K562 treated with DMSO at 1 percent for 12 hours (cell line): ENCODE measurements around the gene ITGB7. TPM values are rescaled to one million over a fixed set of nuclear protein-coding genes. Genes with fewer than 3 reads are reported as not detected.

Experiments used
- total RNA-seq: library from RNA; unstranded; fragments of 300-600 nt; gene quantifications from 2 replicates; pipeline ENCODE4 v1.2.3, GENCODE V29; 2022; ENCODE audit not compliant: insufficient read depth

The ITGB7 gene, protein sequence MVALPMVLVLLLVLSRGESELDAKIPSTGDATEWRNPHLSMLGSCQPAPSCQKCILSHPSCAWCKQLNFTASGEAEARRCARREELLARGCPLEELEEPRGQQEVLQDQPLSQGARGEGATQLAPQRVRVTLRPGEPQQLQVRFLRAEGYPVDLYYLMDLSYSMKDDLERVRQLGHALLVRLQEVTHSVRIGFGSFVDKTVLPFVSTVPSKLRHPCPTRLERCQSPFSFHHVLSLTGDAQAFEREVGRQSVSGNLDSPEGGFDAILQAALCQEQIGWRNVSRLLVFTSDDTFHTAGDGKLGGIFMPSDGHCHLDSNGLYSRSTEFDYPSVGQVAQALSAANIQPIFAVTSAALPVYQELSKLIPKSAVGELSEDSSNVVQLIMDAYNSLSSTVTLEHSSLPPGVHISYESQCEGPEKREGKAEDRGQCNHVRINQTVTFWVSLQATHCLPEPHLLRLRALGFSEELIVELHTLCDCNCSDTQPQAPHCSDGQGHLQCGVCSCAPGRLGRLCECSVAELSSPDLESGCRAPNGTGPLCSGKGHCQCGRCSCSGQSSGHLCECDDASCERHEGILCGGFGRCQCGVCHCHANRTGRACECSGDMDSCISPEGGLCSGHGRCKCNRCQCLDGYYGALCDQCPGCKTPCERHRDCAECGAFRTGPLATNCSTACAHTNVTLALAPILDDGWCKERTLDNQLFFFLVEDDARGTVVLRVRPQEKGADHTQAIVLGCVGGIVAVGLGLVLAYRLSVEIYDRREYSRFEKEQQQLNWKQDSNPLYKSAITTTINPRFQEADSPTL
- 2.2 and 3.5 TPM in 2 replicates for total RNA-seq

DNA sequence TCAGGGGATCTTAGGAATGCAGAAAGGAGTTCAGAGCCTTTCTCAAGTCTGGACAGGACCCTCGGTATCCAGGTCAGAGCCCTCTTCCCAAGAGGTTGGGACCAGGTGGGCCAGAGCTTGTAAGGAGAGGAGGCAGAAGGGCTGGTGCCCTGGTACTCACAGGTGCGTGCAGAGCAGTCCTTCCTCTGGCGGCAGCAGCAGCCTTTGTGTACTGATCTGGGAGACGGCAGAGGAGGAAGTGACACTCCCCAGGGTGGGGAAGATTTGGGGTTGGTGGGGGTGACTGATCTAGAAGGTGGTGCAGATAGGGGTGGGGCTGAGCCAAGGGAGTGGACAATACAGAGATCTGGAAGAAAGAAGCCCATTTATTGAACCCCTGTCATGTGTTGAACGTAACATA is at the start of gene ITGB7:
ITGB7 (minus strand) TSS at position 210 of the 400 bp plus-strand sequence. CDS start 6,808 bp downstream, outside the sequence.

DNA sequence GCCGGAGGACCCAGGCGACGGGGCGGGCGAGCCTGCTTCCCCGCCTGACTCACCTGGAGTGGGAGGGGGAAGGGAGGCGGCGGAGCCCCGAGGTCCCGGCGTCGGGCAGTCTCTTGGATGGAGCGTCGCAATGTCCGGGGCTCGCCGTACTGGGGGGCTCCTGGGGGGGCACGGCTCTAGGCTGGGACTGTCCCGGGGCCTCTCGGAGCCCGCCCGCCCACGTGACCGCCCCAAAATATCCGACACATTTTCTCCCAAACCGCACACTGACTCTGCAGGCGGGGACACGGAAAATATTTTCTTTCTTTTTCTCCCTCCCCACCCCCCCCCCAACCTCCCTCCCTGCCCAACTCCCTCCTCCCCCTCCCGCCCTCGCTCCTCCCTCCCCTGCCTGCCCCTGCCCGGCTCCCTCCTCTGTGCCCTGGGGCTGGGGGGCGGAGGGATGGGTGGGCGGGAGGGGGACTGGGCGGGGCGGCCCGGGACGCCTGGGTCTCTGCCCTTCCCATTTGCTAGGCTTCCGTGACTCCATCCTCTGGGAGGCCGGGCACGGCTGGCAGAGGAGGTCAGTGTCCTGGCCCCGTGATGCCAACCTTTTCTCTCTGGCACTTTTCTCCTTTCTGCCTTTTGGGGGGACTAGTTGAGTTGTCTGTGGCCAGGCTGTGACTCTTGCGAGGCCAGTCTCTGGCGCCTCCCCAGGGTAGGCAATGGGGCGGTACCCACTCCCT is 25.0 kb upstream of the ITGB7 start, which contains the start of gene RARG:
RARG (minus strand) TSS at position 289 of the 725 bp plus-strand sequence. CDS start 4,664 bp downstream, outside the sequence.

DNA sequence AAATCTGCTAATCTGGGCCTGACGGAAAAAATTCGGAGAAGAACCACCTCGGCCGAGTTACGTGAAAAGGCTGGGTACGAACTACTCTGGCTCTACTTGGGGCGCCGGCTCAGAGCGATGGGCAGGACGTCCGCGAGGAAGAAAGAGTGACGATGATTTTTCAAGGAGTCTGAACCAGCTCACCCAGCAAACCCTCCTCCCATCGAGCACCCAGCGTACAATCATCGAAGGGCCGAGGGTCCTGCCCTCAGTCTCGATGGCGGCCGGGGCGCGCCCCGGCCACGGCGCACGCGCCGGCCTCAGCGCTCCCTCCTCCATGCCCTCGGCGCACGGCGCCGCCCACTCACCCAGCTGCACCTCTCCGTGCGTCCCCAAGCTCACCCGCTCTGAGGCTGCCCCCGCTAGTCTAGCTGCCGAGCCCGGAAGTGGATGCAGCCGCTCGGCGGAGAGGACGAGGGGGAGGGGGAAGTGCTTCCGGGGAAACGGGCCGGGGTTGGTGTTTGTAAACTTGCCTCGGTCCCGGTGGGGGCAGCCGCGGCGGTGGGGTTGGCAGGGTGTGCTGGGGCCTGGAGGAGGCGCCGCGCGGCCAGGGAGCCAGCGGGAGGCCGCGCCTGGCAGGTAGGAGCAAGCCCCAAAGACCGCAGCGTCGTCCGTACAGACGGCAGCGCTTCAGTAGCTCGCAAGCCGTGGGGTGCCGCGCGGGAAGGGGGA is 26.7 kb downstream of the ITGB7 start, which contains the start of the genes CSAD and ZNF740:
CSAD (minus strand) TSS at position 706 of the 711 bp plus-strand sequence. CDS start 7,455 bp downstream, outside the sequence.
ZNF740 (plus strand) TSS at position 503 of the 711 bp plus-strand sequence. CDS start 1,262 bp downstream, outside the sequence.

Other genes starting within 250 kb of the ITGB7 start
- gene EIF4B, start 200.8 kb downstream of the ITGB7 start, total RNA-seq = 167 and 294 TPM in 2 replicates
- 0.63 and 4.9 TPM in 2 replicates for gene TNS2, start 157.2 kb downstream of the ITGB7 start, total RNA-seq
- gene SPRYD3, start 127.9 kb downstream of the ITGB7 start, total RNA-seq = 19.2 and 25.3 TPM in 2 replicates
- 1.1 TPM in 1 of 2 replicates, not detected in the other for gene IGFBP6, start 109.6 kb downstream of the ITGB7 start, total RNA-seq
- not detected in 2 replicates for gene SOAT2, start 103.8 kb downstream of the ITGB7 start, total RNA-seq
- gene ZNF740, start 26.5 kb downstream of the ITGB7 start, total RNA-seq = 8.8 and 16.7 TPM in 2 replicates
- 9.3 and 23.4 TPM in 2 replicates for gene CSAD, start 26.3 kb downstream of the ITGB7 start, total RNA-seq
- gene RARG, start 25.0 kb upstream of the ITGB7 start, total RNA-seq = 4.3 and 7.8 TPM in 2 replicates
- gene ESPL1, start 61.0 kb upstream of the ITGB7 start, total RNA-seq = 17.5 and 36.3 TPM in 2 replicates
- gene PFDN5, start 88.3 kb upstream of the ITGB7 start, total RNA-seq = 588 and 822 TPM in 2 replicates
- gene MYG1, start 92.4 kb upstream of the ITGB7 start, total RNA-seq = 7.5 and 15.2 TPM in 2 replicates
- gene AAAS, start 114.4 kb upstream of the ITGB7 start, total RNA-seq = 54.6 and 62.3 TPM in 2 replicates
- not detected in 2 replicates for gene SP7, start 129.1 kb upstream of the ITGB7 start, total RNA-seq
- 5.8 and 33.8 TPM in 2 replicates for gene SP1, start 172.9 kb upstream of the ITGB7 start, total RNA-seq
- gene AMHR2, start 216.6 kb upstream of the ITGB7 start, total RNA-seq = 63.1 and 64.0 TPM in 2 replicates
- gene PRR13, start 234.5 kb upstream of the ITGB7 start, total RNA-seq = 204 and 264 TPM in 2 replicates
- gene PCBP2, start 244.9 kb upstream of the ITGB7 start, total RNA-seq = 728 and 1,071 TPM in 2 replicates